Neural progenitor cell (in vitro differentiated cells): ENCODE measurements around the gene FER1L5.

ENCODE experiments used
- CTCF ChIP-seq: fragments of 200-600 bp; sonication (generic); IDR thresholded peaks from 2 replicates; pipeline ENCODE4 v1.5.1; 2017; ENCODE audit warnings: antibody characterized with exemption, mild to moderate bottlenecking
- EZH2 ChIP-seq: fragments of 200-600 bp; sonication (generic); IDR thresholded peaks from 2 replicates; pipeline ENCODE4 v1.6.1; 2017; ENCODE audit warnings: antibody characterized with exemption, mild to moderate bottlenecking, moderate library complexity
- EZH2phosphoT487 ChIP-seq: fragments of 200-600 bp; sonication (generic); IDR thresholded peaks from 2 replicates; pipeline ENCODE4 v1.6.1; 2017; ENCODE audit warnings: antibody characterized with exemption

GRCh38 chr2:96753661-96754282 lies 111.2 kb downstream of the FER1L5 start:
- TF ChIP-seq CTCF (no peak), EZH2phosphoT487 (no peak), EZH2 (no peak)
